Measurements from ENCODE around the gene MUC6.

Gene MUC6

GRCh38 chr11:969651-970205 is 66.8 kb downstream of the MUC6 start:
- no peak for DNase-seq (ENCODE audit: low read depth, low spot score)
- no peak overlapping the region for H3K4me3 ChIP-seq (ENCODE audit: low read depth, low read length)
- no peak for TF ChIP-seq CTCF (IDR thresholded peaks at IDR 0.05; ENCODE audit: low read depth, low read length)
- in situ Hi-C loops (cut with HindIII; ENCODE audit: low sequenced_read_pairs): no loop called here

- DNase-seq (ENCODE audit: low read depth, low spot score): no peak
- no peak overlapping the region for H3K4me3 ChIP-seq (ENCODE audit: low read depth, low read length)
- TF ChIP-seq CTCF (IDR thresholded peaks at IDR 0.05; ENCODE audit: low read depth, low read length): no peak
- in situ Hi-C loops (cut with HindIII; ENCODE audit: low sequenced_read_pairs): no loop called here
Observed at GRCh38 chr11:968822-969221, 67.7 kb downstream of the MUC6 start.

GRCh38 chr11:967995-968751 is 68.3 kb downstream of the MUC6 start:
- no peak overlapping the region for H3K4me3 ChIP-seq (ENCODE audit: low read depth, low read length)
- DNase-seq (ENCODE audit: low read depth, low spot score): no peak
- in situ Hi-C loops (cut with HindIII; ENCODE audit: low sequenced_read_pairs): no loop called here
- TF ChIP-seq CTCF (IDR thresholded peaks at IDR 0.05; ENCODE audit: low read depth, low read length): no peak

- no peak overlapping the region for H3K4me3 ChIP-seq (ENCODE audit: low read depth, low read length)
- in situ Hi-C loops (cut with HindIII; ENCODE audit: low sequenced_read_pairs): no loop called here
- TF ChIP-seq CTCF (IDR thresholded peaks at IDR 0.05; ENCODE audit: low read depth, low read length): no peak
- no peak for DNase-seq (ENCODE audit: low read depth, low spot score)
Observed at GRCh38 chr11:965206-965775, 71.2 kb downstream of the MUC6 start.

- TF ChIP-seq CTCF (IDR thresholded peaks at IDR 0.05; ENCODE audit: low read depth, low read length): no peak
- in situ Hi-C loops (cut with HindIII; ENCODE audit: low sequenced_read_pairs): no loop called here
- no peak overlapping the region for H3K4me3 ChIP-seq (ENCODE audit: low read depth, low read length)
- no peak for DNase-seq (ENCODE audit: low read depth, low spot score)
Observed at GRCh38 chr11:963852-964251, 72.7 kb downstream of the MUC6 start.
